OCI-LY3 (cell line): ENCODE results near the gene CIAO3.

Experiments used
- EZH2phosphoT487 ChIP-seq: fragments of 200-600 bp; shearing (Covaris generic); IDR thresholded peaks from 2 replicates; pipeline ENCODE4 v1.6.1; 2018; ENCODE audit warnings: antibody characterized with exemption, mixed run types, low read depth
- TF ChIP-seq, protein P1 (sequence below): fragments of 200-600, 300-600 bp; sonication (generic); IDR thresholded peaks from 2 replicates; pipeline ENCODE4 v1.5.1; 2014; ENCODE audit warnings: antibody characterized with exemption, low read length, low read depth

DNA sequence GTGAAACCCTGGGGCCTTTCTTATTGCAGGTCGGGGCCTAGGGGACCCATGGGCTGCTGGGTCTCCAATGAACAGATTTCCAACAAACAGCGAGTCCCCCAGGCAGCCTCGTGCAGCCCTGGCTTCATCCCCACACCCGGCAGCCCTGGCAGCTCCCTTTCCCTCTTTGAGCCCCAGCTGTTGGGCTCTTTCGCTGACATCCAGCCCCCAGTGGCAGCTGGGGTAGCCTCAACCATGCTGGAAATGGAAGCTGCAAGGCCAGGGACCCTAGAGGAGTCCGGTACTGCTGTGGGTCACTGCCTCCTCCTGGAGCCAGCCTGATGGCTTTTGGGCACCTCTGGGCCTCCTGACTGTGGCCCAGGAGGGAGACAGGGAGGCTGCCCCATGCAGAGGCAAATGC lies 41.5 kb upstream of the CIAO3 start:
- TF ChIP-seq, protein P1, sequence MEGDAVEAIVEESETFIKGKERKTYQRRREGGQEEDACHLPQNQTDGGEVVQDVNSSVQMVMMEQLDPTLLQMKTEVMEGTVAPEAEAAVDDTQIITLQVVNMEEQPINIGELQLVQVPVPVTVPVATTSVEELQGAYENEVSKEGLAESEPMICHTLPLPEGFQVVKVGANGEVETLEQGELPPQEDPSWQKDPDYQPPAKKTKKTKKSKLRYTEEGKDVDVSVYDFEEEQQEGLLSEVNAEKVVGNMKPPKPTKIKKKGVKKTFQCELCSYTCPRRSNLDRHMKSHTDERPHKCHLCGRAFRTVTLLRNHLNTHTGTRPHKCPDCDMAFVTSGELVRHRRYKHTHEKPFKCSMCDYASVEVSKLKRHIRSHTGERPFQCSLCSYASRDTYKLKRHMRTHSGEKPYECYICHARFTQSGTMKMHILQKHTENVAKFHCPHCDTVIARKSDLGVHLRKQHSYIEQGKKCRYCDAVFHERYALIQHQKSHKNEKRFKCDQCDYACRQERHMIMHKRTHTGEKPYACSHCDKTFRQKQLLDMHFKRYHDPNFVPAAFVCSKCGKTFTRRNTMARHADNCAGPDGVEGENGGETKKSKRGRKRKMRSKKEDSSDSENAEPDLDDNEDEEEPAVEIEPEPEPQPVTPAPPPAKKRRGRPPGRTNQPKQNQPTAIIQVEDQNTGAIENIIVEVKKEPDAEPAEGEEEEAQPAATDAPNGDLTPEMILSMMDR = no peak
- no peak for TF ChIP-seq EZH2phosphoT487
